ENCODE data around the gene MSL1. TPM values are rescaled to one million over a fixed set of nuclear protein-coding genes. Genes with fewer than 3 reads are reported as not detected.
"Not testable (repeated sequence)": the region's sequence is repeated elsewhere in the genome, so short reads cannot be mapped to it uniquely, and the experiment has no call there.

The MSL1 gene
- total RNA-seq, 3 donors from 2014 or later: 63.3 to 68.5 (median 64.1) TPM

DNA sequence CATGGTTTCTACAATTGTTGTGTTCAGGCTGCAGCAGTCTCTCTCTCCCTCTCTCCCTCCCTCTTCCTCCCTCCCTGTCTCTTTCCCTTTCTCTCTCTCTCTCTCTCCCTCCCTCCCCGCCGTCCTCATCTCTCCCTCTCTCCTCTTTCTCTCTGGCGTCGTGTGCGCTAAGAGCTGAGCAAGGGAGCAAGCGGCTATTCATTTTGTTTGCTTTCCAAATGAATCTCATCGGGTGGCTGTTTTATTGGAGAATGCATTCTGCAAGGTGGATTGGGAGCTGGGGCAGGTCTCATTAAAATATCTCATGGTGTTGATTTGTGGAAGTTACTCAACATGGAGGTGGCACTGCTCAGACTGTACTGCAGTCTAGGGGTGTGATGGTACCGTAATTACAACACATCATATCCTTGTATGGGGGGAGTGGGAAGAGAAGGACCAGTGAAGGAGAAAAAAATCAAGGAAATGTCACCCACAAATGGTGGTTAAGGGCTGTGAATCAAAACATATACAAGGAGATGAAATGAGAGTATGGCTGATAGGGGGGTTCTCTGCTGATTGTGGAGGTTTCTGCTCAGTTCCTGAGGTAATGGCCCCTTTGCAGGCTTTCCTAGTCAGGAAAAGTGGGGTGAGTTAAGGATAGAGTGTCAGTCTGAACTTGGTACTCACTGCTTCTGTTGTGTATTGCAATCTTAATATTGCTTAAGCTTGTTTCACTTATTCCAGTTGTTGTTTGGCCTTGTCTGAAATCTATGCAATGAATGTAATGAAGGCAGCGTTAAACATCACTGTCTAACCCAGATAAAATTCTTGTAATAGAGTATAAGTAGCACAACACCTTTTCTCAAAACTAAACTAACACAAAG lies 2.7 kb downstream of the MSL1 start:
- no peaks in the 10 kb centered on the region for H3K27me3 Mint-ChIP-seq (ENCODE audit: low read depth)
- ATAC-seq: no peak
- H3K9me3 Mint-ChIP-seq: no peaks in the 10 kb centered on the region
- peaks cover 37% of the 10 kb centered on the region for H3K4me1 Mint-ChIP-seq (ENCODE audit: low read depth)
- peaks cover 17% of the 10 kb centered on the region for H3K36me3 Mint-ChIP-seq (ENCODE audit: insufficient read depth)
- no peak for DNase-seq
- H3K4me3 Mint-ChIP-seq: peak overlapping the region; percentile 90

DNA sequence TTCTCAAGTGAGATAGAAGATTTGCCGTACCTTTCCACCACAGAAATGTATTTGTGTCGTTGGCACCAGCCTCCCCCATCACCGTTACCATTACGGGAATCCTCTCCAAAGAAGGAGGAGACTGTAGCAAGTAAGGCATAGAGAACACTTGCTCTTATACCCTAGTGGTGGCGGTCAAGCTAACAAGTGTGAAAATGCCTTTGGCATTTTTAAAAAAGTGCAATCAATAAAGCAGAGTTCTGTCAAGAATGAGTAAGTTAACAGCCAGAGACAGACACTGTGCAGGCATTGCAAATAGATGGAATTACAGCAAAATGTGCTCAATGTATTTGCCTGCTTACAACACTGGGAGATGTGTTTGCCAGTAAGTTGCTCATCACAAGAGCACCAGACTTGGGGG lies 7.7 kb downstream of the MSL1 start:
- H3K4me3 Mint-ChIP-seq: no peak overlapping the region
- peaks cover 53% of the 10 kb centered on the region for H3K36me3 Mint-ChIP-seq (ENCODE audit: insufficient read depth)
- H3K4me1 Mint-ChIP-seq (ENCODE audit: low read depth): peaks cover 16% of the 10 kb centered on the region
- DNase-seq (no peak), ATAC-seq (no peak)
- H3K9me3 Mint-ChIP-seq: no peaks in the 10 kb centered on the region
- no peaks in the 10 kb centered on the region for H3K27me3 Mint-ChIP-seq (ENCODE audit: low read depth)

DNA sequence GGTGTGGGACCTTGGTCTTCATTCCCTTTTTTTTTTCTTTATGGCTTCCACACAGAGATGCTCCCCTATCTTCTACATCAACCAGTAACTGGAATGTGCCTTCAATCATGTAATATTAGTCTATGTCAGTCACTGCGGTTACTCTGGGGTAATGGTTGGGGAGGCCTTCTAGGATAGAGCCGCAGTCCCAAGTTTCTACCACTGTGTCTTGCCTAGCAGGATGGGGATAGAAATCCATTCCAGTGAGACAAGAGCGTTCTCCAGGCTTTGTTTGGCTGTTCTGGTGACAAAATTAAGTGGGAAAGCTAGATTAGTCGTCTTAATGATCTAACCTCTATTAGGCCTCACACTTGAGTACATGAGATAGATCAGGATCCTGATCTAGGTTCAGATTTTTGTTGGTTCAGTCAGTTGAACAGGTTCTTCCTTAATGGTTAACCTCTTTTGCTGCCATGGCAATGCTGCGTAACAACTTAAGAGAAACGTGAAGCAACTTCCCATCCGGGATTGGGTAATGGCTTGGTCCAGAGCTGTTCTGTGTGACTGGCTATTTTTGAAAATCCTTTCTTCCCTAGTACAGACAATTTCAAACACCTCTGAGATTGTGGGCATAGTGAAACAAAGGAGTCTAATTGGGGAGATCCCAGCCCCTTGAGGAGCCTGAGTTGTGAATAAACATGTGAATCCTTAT lies 8.7 kb downstream of the MSL1 start:
- peaks cover 54% of the 10 kb centered on the region for H3K36me3 Mint-ChIP-seq (ENCODE audit: insufficient read depth)
- no peaks in the 10 kb centered on the region for H3K9me3 Mint-ChIP-seq
- ATAC-seq: no peak
- peaks cover 10% of the 10 kb centered on the region for H3K4me1 Mint-ChIP-seq (ENCODE audit: low read depth)
- DNase-seq: no peak
- no peak overlapping the region for H3K4me3 Mint-ChIP-seq
- H3K27me3 Mint-ChIP-seq (ENCODE audit: low read depth): no peaks in the 10 kb centered on the region

DNA sequence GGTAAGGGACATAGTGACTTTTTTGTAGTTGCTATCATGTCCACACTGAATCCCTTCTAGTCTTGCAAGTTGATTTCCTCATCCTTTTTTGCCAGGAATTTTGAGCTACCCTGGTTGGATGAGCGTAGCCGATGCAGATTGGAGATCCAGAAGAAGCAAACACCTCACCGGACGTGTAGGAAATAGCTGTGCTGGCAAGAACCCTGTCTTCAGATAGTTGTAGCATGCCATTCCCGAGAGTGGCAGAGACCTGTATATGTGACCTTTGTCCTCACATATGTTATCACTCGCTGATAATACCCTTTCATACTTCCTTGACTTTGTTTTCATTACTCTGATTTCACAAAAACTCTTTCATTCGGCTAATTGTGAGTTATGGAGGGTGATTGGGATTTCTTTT lies 12.4 kb downstream of the MSL1 start:
- no peak for ATAC-seq
- H3K4me1 Mint-ChIP-seq (ENCODE audit: low read depth): peaks cover 9% of the 10 kb centered on the region
- H3K36me3 Mint-ChIP-seq (ENCODE audit: insufficient read depth): peaks cover 51% of the 10 kb centered on the region

DNA sequence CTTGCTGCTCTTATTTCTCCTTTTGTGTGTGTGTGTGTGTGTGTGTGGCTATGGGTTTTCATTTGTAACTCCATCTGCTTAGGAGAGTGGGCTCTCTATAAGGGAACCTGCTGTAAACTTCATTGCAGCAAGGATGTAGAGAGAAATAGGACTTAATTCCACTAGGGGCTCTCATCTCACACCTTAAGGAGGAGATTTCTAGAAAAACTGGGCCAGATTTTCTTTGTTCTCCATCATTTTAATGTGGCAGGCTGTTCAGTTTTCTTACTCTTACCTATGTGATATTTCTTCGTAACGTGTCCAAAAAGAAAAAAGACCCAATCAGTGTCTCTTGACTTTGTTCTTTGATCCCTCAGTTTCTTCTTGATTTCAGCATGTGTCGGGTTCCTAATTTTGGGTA lies 14.0 kb downstream of the MSL1 start:
- Mint-ChIP-seq H3K4me1 (ENCODE audit: low read depth) (peaks cover 15% of the 10 kb centered on the region), H3K9me3 (no peaks in the 10 kb centered on the region), H3K36me3 (ENCODE audit: insufficient read depth) (peaks cover 36% of the 10 kb centered on the region), H3K27me3 (ENCODE audit: low read depth) (no peaks in the 10 kb centered on the region), H3K4me3 (no peak overlapping the region)
- ATAC-seq (no peak), DNase-seq (no peak)

More for the DNA sequence above, 12.4 kb downstream of the MSL1 start:
- Mint-ChIP-seq H3K9me3 (no peaks in the 10 kb centered on the region), H3K27me3 (ENCODE audit: low read depth) (no peaks in the 10 kb centered on the region), H3K4me3 (no peak overlapping the region)
- no peak for DNase-seq

DNA sequence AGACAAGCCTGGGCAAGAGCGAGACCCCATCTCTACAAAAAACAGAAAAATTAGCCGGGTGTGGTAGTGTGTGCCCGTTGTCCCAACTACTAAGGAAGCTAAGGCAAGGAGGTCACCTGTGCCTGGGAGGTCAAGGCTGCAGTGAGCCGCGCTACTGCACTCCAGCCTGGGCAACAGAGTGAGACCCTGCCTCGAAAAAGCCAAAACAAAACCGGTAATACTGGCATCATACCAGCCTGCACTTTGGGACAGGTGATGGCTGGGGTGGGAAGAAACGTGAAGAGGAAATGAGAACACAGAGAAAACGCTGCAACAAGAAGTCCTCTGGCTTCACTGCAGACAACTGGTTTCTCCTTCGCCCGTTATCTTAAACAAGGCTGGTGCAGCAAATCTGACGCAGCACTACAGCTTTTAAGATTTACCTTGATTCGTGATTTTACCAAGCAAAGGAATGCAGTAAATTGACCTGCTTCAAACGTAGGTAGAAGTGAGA lies 17.8 kb downstream of the MSL1 start:
- peaks cover 31% of the 10 kb centered on the region for H3K4me1 Mint-ChIP-seq (ENCODE audit: low read depth)
- no peaks in the 10 kb centered on the region for H3K9me3 Mint-ChIP-seq
- DNase-seq (no peak), ATAC-seq (no peak)
- H3K4me3 Mint-ChIP-seq: peak overlapping the region; percentile 86
- no peaks in the 10 kb centered on the region for H3K27me3 Mint-ChIP-seq (ENCODE audit: low read depth)
- peaks cover 21% of the 10 kb centered on the region for H3K36me3 Mint-ChIP-seq (ENCODE audit: insufficient read depth)

DNA sequence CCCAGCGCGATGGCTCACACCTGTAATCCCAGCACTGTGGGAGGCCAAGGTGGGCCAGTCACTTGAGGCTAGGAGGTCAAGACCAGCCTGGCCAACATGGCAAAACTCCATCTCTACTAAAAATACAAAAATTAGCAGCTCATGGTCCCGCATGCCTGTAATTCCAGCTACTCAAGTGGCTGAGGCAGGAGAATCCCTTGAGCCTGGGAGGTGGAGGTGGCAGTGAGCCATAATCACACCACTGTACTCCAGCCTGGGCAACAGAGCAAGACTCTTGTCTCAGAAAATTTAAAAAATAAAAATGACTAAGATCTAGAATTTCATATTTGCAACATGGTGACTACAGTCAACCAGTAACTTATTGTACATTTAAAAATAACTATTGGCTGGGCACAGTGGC lies 21.4 kb downstream of the MSL1 start:
- ATAC-seq; DNase-seq; H3K9me3 Mint-ChIP-seq; H3K27me3 Mint-ChIP-seq (ENCODE audit: low read depth); H3K4me3 Mint-ChIP-seq: not testable (repeated sequence)
- Mint-ChIP-seq H3K36me3 (ENCODE audit: insufficient read depth) (peaks cover 25% of the 10 kb centered on the region), H3K4me1 (ENCODE audit: low read depth) (peaks cover 45% of the 10 kb centered on the region)

DNA sequence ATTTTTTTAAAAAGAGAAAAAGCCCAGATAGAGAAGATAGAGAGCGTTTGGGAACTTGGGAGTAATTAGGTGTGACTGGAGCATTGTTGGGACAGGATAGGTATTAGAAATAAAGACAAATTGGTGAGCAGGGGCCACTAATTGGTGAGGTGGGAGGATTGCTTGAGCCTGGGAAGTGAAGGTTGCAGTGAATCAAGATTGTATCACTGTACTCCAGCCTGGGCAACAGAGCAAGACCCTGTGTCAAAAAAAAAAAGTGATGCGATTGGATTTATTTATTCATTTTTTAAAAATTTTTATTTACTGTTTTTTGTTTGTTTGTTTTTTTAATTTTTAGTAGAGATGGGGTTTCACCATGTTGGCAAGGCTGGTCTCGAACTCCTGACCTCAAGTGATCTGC lies 23.7 kb downstream of the MSL1 start:
- H3K36me3 Mint-ChIP-seq (ENCODE audit: insufficient read depth): peaks cover 39% of the 10 kb centered on the region
- ATAC-seq (no peak), DNase-seq (no peak)
- H3K9me3 Mint-ChIP-seq: no peaks in the 10 kb centered on the region
- no peak overlapping the region for H3K4me3 Mint-ChIP-seq
- H3K4me1 Mint-ChIP-seq (ENCODE audit: low read depth): peaks cover 57% of the 10 kb centered on the region
- H3K27me3 Mint-ChIP-seq (ENCODE audit: low read depth): no peaks in the 10 kb centered on the region

DNA sequence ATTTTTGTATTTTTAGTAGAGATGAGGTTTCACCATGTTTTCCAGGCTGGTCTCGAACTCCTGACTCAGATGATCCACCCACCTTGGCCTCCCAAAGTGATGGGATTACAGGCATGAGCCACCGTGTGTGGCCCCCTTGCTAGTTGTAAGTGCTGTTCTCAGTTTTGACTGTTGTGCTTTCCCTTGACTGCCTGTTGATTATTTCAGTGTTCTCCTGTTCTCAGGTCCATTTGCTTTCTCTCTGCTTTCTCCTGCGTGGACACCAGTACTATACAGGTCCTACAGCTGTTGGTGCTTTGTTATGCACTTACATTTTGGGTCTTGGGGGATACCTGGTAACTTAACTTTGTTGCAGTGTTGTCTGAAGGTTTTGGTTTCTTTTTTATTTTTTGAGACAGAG lies 26.8 kb downstream of the MSL1 start:
- Mint-ChIP-seq H3K9me3 (no peaks in the 10 kb centered on the region), H3K4me3 (no peak overlapping the region), H3K4me1 (ENCODE audit: low read depth) (peaks cover 55% of the 10 kb centered on the region), H3K27me3 (ENCODE audit: low read depth) (no peaks in the 10 kb centered on the region), H3K36me3 (ENCODE audit: insufficient read depth) (peaks cover 41% of the 10 kb centered on the region)
- ATAC-seq: no peak
- no peak for DNase-seq

DNA sequence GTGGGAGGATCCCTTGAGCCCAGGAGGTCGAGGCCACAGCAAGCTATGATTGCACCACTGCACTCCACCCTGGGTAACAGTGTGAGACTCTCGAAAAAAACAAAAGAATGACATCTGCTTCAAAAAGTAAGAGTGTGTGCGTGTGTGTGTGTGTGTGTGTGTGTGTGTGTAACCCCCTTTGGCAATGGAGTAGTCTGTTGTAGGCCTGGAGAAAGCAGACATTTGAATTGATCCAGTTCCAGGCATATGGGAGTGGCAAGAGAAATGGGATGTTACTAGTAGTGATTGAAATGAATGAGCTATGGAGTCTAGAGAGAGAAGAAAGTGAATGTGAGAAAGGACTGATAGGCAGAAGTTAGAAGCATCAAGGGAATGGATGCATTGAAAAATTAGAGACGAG lies 28.5 kb downstream of the MSL1 start:
- H3K4me3 Mint-ChIP-seq: no peak overlapping the region
- peaks cover 65% of the 10 kb centered on the region for H3K4me1 Mint-ChIP-seq (ENCODE audit: low read depth)
- H3K36me3 Mint-ChIP-seq (ENCODE audit: insufficient read depth): peaks cover 46% of the 10 kb centered on the region
- DNase-seq (no peak), ATAC-seq (no peak)
- H3K27me3 Mint-ChIP-seq (ENCODE audit: low read depth): no peaks in the 10 kb centered on the region
- no peaks in the 10 kb centered on the region for H3K9me3 Mint-ChIP-seq

DNA sequence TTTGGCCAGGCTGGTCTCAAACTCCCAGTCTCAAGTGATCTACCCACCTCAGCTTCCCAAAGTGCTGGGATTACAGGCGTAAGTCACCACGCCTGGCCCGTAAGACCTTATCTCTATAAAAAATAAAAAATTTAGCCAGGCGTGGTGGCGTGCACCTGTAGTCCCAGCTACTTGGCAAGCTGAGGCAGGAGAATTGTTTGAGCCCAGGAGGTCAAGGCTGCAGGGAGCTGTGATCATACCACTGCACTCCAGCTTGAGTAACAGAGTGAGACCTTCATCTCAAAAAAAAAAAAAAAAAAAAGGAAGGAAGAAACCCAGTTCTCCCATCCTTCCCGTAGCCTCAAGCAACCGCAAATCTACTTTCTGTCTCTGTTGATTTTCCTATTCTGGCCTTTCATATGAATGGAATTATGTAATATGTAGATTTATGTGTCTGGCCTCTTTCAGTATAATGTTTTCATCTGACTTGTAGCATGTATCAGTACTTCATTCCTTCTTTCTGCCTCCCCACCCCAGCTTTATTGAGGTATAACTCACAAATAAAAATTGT lies 29.7 kb downstream of the MSL1 start:
- DNase-seq (no peak), ATAC-seq (no peak)
- Mint-ChIP-seq H3K36me3 (ENCODE audit: insufficient read depth) (peaks cover 47% of the 10 kb centered on the region), H3K4me3 (no peak overlapping the region), H3K4me1 (ENCODE audit: low read depth) (peaks cover 67% of the 10 kb centered on the region), H3K9me3 (no peaks in the 10 kb centered on the region), H3K27me3 (ENCODE audit: low read depth) (no peaks in the 10 kb centered on the region)

DNA sequence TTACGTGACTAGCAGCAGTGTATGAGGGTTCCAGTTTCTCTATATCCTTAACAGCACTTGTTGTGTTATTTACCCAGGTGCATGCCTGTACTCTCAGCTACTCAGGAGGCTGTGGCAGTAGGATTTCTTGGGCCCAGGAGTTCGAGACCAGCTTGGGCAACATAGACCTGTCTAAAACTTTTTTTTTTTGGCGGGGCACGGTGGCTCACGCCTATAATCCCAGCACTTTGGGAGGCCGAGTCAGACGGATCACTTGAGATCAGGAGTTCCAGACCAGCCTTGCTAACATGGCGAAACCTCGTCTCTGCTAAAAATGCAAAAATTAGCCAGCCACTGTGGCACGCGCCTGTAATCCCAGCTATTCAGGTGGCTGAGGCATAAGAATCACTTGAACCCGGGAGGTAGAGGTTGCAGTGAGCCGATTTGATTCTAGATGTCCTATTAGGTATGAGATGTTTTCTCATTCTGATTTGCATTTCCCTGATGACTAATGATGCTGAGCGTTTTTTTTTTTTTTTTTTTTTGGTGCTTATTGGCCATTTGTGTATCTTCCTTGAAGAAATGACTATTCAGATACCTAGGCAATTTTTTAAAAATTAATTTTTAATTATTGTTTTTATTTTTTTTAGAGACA lies 31.9 kb downstream of the MSL1 start:
- Mint-ChIP-seq H3K36me3 (ENCODE audit: insufficient read depth) (peaks cover 42% of the 10 kb centered on the region), H3K4me1 (ENCODE audit: low read depth) (peaks cover 60% of the 10 kb centered on the region), H3K27me3 (ENCODE audit: low read depth) (no peaks in the 10 kb centered on the region), H3K9me3 (no peaks in the 10 kb centered on the region), H3K4me3 (no peak overlapping the region)
- peak; percentile 15 to 45 for ATAC-seq
- no peak for DNase-seq

DNA sequence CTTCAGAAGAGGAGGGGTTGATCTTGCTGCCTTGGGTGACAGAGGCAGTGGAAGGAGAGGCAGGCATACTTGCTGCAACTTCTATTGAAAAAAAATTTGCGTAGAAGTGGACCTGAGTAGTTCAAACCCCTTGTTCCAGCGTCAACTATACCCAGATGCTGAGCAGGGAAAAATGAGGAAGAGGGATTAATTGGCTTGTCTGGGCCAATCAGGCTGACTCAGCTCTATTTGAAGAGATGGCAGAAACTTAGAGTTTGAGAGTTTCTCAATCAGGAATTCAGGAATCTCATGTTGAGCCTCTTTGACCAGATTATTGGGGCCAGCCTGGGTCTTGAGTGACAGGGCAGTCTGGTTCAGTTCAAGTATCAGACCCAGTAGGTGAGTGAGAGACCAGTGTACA lies 36.2 kb downstream of the MSL1 start:
- Mint-ChIP-seq H3K4me1 (ENCODE audit: low read depth) (peaks cover 40% of the 10 kb centered on the region), H3K36me3 (ENCODE audit: insufficient read depth) (peaks cover 27% of the 10 kb centered on the region), H3K9me3 (no peaks in the 10 kb centered on the region), H3K4me3 (no peak overlapping the region), H3K27me3 (ENCODE audit: low read depth) (no peaks in the 10 kb centered on the region)
- ATAC-seq: no peak
- DNase-seq: no peak

DNA sequence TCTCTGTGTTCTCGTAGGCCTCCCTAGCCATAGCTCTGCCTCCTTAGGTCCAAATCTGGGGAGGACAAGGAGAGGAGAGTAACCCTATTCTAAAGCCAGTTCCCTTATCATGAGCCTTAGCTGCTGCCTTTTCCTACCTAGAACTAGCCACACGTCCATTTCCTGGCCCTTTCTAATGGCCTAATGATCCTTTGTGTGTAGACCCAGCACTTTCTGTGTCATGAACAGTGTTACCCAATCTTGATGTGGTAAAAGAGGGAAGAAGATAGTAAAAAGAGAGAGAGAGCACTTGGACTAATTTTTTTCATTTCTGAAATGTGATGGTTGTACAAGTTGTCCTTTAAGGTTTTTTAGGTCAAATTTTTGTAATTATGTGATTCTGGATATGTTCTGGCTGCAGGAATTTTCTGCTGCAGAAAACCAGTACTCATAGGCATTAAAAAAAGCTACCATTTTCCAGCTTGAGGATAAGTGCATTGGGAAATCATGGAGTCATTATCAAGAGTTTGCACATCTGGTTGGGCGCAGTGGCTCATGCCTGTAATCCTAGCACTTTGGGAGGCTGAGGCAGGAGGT lies 36.8 kb downstream of the MSL1 start:
- DNase-seq (no peak), ATAC-seq (no peak)
- H3K27me3 Mint-ChIP-seq (ENCODE audit: low read depth): no peaks in the 10 kb centered on the region
- peaks cover 34% of the 10 kb centered on the region for H3K4me1 Mint-ChIP-seq (ENCODE audit: low read depth)
- peaks cover 22% of the 10 kb centered on the region for H3K36me3 Mint-ChIP-seq (ENCODE audit: insufficient read depth)
- no peak overlapping the region for H3K4me3 Mint-ChIP-seq
- no peaks in the 10 kb centered on the region for H3K9me3 Mint-ChIP-seq
